ENCODE measurements around the gene FOXP1.
A peak's percentile ranks its signal among the peaks of the same experiment; 100 is the strongest.

Gene FOXP1

GRCh38 chr3:71225002-71225684 is 358.4 kb downstream of the FOXP1 start:
- DNase-seq = no peak

- DNase-seq = no peak
Measured at GRCh38 chr3:71219744-71220638, 363.5 kb downstream of the FOXP1 start.

GRCh38 chr3:71218508-71218907 is 365.0 kb downstream of the FOXP1 start:
- DNase-seq = no peak

GRCh38 chr3:71217640-71218222 is 365.8 kb downstream of the FOXP1 start:
- no peak for DNase-seq

DNA sequence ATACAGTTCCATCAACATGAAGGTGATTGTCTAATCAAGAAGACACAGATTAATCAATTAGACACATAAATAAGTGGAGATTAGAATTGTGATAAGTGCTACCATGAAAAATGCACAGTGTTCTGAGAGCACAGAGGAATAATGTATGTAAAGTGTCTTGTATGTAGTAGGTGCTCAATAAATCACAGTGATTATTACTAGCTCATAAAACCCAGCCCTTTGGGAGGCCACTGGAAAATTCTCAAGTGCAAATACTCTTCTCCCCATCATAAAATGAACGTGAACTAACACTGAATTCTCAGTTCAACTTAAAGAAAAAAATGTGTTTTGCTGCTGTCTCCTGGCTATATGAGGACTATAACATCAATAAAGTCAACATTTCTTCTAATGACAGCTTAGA is 368.2 kb downstream of the FOXP1 start:
- DNase-seq = no peak

DNA sequence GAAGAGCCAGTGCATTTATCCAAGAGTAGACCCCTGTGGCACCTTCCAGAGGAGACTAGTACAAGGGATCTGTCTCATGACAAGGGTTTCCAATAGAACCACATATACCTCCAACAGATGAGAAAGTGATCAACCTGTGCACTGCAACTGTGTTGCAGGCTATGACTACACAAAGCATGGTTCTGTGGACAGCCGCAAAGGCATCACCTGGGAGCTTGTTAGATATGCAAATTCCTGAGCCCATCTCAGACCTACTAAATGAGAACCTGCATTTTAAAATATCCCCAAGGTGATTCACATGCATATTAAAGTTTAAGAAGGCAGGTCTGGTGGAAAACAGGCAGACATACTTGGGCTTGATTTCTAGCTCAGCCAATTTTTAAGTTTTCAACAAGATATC is 368.7 kb downstream of the FOXP1 start:
- DNase-seq = no peak

DNA sequence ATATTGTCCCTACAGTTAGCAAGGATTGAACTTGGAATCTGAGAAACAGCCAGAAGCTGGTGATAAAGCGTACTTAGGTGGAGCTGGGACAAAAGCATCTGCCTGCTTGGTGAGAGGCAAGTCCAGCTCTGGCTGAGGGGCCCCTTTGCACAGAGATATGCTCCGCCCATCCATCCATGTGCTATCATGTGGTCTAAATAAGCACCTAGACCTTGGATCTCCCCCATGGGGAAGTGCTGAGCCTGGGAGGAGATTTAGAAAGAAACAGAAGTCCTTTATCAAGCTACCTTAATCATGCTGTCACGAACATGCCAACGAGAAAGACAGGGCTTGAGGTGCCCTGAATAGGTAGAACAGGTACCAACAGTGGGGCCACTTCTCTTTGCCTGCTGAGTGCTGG is 369.5 kb downstream of the FOXP1 start:
- DNase-seq = no peak

DNA sequence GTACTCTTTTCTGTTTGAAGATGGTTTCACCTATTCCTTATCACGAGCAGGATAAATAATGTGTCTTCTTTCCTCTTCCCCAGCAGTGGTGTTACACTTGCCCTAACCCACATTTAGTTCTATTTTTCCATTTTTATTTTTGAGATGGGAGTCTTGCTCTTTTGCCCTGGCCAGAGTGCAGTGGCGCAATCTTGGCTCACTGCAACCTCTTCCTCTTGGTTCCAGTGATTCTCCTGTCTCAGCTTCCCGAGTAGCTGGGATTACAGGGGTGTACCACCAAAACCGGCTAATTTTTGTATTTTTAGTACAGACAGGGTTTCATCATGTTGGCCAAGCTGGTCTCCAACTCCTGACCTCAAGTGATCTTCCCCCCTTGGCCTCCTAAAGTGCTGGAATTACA is 372.4 kb downstream of the FOXP1 start:
- no peak for DNase-seq

DNA sequence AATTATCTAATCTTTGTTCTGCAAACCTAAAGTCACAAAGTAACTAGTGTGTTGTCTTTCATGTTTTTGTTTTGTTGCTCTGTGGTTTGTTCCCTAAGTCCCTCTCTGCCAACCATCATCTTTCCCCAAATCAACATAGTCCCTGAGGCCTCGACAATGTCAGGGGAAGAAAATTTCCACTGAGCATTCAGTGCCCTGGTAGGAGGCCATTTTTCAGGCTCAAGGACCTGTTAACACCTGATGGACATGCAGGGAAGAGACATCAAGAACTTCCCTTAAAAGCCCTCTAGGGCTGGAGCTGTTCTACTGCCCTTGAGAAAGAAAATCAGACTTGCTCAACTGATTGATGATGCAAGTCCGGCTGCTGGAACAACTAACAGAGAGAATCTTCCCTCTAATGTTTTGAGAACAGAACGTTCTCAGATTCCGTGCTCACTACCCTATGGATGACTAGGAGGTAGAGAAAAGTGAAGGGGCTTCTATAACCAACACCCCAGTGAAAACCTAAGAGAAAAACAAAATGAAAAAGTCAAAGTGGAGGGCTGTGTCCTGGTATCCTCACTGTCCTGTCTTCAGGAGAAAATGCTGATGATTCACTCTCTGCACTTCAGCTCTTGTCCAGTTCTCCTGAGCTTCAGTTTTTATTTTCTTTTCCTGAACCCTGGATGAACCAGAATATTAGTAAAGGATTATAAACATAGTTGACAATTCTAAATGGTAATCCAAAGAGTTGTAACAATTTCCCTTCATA is 373.1 kb downstream of the FOXP1 start:
- no peak for DNase-seq

GRCh38 chr3:71208211-71209095 is 375.1 kb downstream of the FOXP1 start:
- no peak for DNase-seq

- no peak for DNase-seq
Measured at GRCh38 chr3:71207632-71208031, 375.9 kb downstream of the FOXP1 start.

DNA sequence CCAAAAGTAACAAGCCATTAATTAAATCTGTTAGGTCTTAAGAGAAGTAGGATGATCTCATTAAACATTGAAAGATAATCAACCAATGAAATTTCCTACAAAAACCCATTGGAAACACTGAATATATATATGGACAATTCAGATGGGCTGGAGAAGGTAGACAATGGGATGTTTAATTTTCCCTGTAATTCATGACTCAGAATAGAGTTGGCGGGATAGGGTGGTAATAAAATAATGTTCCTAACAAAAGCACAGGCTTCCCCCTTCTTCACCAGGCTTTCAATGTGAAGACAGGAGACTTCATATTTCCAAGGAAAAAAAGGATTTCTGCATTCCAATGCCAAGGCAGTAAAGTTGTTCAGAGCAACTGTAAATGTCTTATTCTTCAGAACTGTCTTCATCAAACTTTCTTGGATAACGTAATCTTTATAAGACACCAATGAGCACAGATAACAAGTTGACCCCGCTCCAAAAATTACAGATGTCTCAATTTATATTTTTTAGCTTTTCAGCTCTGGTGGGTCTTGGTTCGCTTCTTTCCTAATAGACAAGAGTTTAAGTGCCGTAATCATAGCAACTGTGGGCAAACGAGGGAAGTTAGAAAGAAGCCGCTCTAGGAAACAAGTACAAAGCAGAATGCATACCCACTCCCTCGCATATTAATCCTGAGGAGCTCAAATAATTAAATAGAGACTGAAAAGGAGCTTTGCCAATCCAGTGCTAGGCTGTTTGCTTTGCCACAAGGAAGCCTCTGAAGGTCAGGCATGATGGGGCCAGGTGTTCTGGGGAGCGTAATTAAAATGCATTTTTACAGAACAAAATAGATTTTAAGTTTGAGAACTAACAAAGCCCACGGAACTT is 377.0 kb downstream of the FOXP1 start:
- peak in 1 of 58 donors; percentile 5 for DNase-seq

- no peak for DNase-seq
Measured at GRCh38 chr3:71203727-71204488, 379.6 kb downstream of the FOXP1 start.

DNA sequence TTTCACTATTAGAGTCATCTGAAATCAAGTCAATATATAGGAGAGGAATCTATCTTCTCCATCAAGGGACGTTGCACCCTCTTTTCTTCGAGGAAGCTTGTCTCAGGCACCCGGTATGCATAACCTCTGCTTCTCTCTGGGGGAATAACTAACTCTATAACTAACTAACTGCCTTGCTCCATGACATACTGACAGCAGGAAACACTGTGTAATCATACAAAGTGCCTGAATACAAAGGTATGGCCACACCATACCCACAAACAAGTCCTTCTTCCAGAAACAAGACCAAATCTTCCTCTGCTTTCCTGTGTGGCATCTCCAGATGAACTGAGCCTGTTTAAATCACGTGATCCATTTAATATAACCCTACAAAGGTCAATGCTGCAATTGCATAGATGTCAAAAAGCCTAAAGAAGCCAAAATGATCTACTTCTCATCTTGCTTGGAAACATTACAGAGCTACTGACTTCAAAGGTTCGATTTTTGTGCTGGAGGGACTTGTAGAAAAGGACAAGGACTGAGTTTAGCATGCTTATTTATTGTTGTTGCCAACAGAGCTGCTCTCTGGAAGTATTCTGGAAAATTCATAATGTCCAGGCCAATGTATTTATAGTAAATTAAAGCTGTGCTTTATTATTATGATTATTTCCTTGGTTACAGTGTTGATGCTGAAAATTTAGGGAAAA is 380.5 kb downstream of the FOXP1 start:
- no peak for DNase-seq

DNA sequence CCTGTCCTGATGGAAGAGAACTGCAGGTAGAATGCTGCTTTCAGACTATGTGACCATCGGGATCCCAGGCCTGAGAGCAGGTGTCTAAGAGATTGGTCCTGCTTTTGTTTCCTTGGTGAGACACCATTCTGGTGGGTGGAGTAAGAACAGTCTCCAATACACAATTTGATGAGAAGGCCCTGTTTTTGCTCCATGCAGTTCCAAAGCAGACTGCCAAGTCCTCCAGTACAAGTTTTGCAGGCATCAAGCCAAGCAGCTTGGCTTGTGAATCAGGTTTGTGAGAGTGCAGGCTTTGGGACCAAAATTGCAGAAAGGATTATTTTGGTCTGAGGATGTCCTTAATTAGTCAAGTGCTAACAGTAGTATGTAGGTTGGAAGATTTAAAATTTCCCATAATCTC is 381.6 kb downstream of the FOXP1 start:
- DNase-seq = peak in 53 of 58 donors; percentile 3 to 83 (median 45)

DNA sequence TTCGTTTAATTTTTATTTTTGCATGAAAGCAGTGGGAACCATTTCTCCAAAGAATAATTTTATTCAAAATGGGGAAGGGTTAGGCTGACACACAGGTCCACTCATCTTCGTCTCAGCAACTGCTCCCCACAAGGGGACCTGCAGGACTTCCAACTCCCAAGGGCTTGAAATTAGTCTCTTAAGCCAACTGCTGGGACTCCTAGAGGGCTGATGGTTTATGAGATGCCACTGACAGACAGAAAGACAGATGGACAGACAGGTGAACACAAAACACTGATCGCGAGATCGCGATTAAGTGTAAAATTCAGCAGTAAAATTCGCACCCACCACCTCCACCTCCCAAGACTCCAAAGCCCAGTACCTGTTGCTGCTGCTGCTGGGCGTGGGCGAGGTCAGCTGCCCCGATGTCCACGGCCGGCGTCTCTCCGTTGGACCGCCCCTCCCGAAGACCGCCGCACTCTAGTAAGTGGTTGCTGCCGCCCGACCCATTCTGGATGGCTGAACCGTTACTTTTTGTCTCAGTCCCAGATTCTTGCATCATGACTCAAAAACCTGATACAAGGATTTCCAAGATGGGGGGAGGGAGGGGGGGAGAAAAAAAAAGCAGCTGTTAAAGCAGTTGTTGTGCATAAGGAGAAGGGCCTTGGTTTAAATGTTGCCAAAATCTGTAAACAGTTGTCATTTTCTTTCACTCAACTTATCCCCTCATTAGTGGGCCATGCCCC is 385.5 kb downstream of the FOXP1 start:
- DNase-seq = no peak

DNA sequence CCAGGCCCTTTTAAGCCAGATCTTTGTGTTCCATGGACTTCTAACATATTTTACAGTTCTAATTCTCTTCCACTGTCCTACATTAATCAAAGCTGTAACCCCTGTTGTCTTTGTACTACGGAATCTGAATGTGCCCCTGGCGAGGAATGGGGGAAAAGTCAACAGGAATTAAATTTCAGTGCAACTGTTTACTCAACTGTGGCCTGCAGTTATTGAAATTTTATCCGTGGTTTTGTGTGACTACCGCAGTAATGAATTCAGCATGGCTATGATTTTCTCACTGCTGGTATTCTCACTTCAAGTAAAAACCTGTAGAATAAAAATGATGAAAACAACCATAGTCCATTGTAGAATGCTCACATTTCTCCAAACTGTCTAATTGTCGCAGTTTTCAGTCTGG is 388.0 kb downstream of the FOXP1 start:
- no peak for DNase-seq
